GM19397 (cell line): ENCODE results near the gene CARMIL1.

ENCODE experiments used
- ATAC-seq: cut with Tn5 transposase; IDR thresholded peaks from one replicate; pipeline ENCODE4 v1.9.1; 2021; ENCODE audit warnings: mild to moderate bottlenecking, moderate library complexity; ENCODE audit not compliant: unreplicated experiment

CARMIL1 gene

GRCh38 chr6:25637960-25638434, 358.8 kb downstream of the CARMIL1 start:
- no peak for ATAC-seq

GRCh38 chr6:25639653-25640052, 360.5 kb downstream of the CARMIL1 start:
- no peak for ATAC-seq

DNA sequence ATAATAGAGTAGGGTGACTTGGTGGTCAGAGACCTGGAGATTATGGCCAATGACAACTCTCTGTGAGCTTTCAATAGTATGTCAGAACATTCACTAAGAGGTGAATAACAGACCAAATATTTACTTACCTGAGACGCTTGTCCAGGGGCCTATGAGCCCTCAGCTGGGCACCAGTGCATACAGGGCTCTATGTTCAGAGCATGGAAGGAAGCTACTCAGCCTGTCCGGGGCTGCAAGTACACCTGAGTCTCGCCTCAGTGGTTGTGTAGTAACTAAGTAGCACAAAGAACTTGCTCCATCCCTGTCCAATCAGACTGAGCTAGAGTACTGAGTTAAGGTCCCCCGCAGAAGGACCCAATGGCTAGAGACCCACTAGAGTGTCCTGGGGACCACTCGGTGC, 361.3 kb downstream of the CARMIL1 start:
- no peak for ATAC-seq

GRCh38 chr6:25640891-25641290, 361.7 kb downstream of the CARMIL1 start:
- ATAC-seq, result no peak

DNA sequence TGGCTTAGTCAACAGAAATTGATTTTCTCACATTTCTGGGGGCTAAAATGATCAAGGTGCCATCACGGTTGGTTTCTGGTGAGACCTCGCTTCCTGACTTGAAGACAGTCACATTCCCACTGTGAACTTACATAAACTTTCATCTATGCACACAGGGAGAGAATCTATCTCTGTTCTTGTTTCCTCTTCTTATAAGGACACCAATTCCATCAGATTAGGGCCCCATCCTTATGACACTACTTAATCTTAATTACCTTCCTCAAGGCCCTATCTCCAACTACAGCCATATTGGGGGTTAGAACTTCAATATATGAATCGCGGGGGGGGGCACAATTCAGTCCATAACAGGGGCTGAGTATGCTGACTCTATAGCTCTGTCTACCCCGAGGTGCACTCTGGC, 362.2 kb downstream of the CARMIL1 start:
- ATAC-seq, result no peak

- no peak for ATAC-seq
Observed at GRCh38 chr6:25641940-25642666, 362.9 kb downstream of the CARMIL1 start.

DNA sequence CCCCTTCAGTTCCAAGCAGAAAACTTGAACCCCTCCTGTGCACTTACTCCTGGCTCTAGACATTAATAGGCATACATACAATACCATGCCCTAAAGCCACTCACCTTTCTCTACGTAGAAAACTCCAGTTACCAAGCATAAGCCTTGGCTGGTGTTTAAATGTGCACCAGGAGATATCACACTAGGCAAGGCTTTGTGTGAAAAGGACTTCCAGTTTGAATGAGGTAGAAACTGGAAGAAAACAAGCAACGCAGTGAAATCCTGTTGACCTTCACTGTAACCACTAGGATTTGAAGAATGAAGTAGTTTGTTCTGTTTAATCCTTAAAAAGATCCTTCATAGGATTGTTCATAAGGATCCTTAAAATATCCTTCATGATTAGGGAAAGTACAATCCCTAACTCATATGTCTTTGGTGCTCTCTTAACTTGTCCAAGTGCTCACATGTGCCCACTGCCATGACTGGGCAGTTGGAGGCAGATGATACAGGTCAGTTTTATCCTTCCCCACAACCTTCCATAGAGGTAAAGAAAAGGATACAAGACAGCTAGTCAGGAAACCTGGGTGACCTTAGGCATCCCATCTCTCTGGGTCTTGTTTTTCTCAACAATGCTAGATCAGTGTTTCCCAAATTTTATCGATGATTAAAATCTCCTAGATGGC, 363.6 kb downstream of the CARMIL1 start:
- no peak for ATAC-seq

GRCh38 chr6:25645916-25646315, 366.7 kb downstream of the CARMIL1 start:
- ATAC-seq, result no peak

DNA sequence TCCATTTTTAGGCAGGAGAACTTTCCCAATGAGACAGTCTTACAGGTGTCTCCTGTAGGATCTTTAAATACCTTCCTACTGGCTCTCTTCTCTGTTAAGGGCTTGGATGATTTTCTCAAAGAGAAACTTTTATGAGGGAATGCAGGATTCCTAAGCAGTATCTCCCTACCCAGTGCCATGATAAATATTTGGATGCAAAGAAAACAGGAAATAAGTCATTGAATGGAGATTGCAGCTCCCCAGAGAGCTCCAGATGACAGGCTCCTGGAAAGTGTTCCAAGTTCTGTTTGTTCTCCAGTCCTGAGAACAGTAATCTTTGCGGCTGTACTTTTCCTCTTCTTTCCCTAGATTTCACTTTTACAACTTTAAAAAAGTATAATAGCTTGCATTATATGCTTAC, 370.4 kb downstream of the CARMIL1 start:
- no peak for ATAC-seq

GRCh38 chr6:25652007-25652515, 372.9 kb downstream of the CARMIL1 start, which contains the start of gene SCGN:
TSS of gene SCGN (plus strand) at chr6:25652215. CDS start at chr6:25652404, 189 bp downstream.
- ATAC-seq, result no peak

DNA sequence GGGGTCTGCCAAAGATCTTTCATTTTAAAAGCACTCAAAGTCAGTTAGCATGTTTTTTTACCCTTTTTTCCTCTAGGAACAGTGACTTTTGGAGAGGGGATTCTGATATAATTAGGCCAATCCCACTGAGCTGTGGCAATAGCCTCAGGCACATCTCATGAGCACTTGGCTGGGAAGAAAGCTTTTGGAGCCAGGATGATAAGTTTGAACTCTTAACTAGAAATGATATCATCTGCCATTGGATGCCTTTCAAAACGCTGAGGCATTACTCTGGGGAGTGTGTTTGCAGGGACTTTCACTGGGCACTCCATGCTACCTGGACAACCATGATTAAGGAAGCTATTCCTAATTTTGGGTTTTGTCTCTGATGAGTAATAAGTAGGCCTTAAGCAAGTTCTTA, 376.5 kb downstream of the CARMIL1 start:
- no peak for ATAC-seq

DNA sequence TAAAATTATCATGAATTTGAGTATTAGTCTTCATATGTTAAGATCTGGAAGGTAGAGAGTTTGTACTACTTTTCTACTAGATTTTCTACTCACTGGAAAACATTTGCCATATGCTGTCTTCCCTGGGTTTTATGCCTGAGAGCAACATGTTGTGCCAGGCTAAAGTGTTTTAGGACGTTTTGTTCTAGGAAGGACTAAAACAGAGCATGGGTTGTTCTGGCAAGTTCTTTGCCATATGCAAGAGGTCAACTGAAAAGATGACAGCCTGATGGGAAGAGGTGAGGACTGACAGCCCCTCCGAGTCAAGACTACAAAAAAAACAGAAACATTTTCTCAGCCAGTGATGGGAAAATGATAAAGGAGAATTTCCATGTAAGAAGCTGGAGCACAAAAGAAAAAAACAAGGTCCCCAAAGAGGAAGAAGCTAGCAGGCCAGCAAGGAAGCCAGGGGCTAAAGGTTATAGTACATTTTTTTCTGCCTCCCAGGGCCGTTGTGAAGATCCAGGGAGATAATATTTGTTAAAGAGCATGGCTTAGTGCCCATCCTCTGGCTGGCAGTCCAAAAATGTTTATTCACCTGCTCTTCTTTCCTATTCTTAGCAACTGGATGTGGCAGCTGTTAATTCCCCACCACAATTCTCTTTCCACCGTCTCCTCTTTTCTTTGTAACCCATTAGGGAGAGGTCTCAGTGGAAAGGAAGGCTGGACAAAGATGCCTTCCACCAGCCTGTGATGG, 380.6 kb downstream of the CARMIL1 start:
- ATAC-seq, result no peak

DNA sequence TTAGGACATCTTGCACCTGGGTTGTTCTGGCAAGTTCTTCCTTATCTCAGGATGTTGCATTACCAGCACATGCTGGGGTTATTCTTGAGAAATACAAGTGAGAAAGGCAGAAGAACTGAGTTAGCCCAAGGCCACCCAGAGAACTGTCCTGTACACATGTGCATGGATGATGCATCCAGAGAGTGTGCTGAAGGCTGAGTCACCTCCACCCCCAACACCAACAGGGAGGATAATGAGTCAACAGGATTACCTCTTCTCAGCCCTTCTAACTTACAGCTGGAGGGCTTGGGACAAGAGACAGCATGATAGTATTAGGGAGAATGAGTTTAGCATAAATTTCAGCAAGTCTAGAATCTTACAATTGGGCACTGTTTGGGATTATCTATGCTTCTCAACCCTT, 381.3 kb downstream of the CARMIL1 start:
- ATAC-seq, result no peak

GRCh38 chr6:25661129-25661779, 382.1 kb downstream of the CARMIL1 start:
- no peak for ATAC-seq

DNA sequence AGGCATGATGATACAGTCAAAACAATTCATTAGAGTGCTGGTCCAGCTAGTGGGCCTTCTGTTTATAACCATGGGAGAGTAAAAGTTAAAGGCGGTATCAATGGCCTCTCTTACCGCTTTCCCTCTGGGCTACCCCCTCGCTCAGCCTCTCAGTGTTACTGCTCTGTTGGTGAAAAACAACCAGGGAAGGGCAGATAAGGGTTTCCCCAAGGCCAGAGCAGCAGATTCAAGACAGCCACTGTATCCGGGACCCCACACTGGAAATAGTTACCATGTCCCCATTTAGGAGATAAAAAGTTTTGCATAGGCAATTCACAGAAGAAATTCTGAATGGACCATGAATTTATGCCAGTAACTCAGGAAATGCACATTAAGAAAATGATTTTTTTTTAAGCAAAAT, 386.3 kb downstream of the CARMIL1 start:
- ATAC-seq, result no peak

GRCh38 chr6:25669413-25669812, 390.2 kb downstream of the CARMIL1 start:
- ATAC-seq, result no peak
